HTR-8/SVneo (cell line): Measurements from ENCODE around the gene PSMD13.
"Not testable (repeated sequence)": the region's sequence is repeated elsewhere in the genome, so short reads cannot be mapped to it uniquely, and the experiment has no call there.

Source experiments
- DNase-seq: peaks from one replicate; pipeline ENCODE4 v3.0.0; 2011; ENCODE audit warnings: low spot score, mixed read lengths; ENCODE audit not compliant: insufficient read length
- FAIRE-seq: peaks from 2 replicates; lab custom pipeline; 2011; peaks lifted over from hg19 to GRCh38; lab: Jason Lieb, UNC

PSMD13 gene

GRCh38 chr11:284105-285020, 47.6 kb downstream of the PSMD13 start:
- no peak for DNase-seq

GRCh38 chr11:285021-285893, 48.5 kb downstream of the PSMD13 start:
- DNase-seq (no peak), FAIRE-seq (no peak)

More at GRCh38 chr11:284105-285020, 47.6 kb downstream of the PSMD13 start:
- no peak for FAIRE-seq

- no peak for DNase-seq
- FAIRE-seq = no peak
These were observed 49.1 kb downstream of the PSMD13 start for GRCh38 chr11:285894-286220.

- not testable (repeated sequence) for FAIRE-seq, DNase-seq
These were observed 50.4 kb downstream of the PSMD13 start for GRCh38 chr11:286977-287820.

- DNase-seq = no peak
- FAIRE-seq = no peak
These were observed 51.2 kb downstream of the PSMD13 start for GRCh38 chr11:287821-288477.

GRCh38 chr11:288478-289397, 52.0 kb downstream of the PSMD13 start, which contains the start of gene PGGHG:
Gene PGGHG (plus strand): TSS chr11:289126. CDS start chr11:289817, 691 bp downstream.
- FAIRE-seq (peak; percentile 54), DNase-seq (peak; percentile 81)

GRCh38 chr11:289398-289711, 52.6 kb downstream of the PSMD13 start:
- DNase-seq (no peak), FAIRE-seq (no peak)

GRCh38 chr11:289712-290620, 53.2 kb downstream of the PSMD13 start:
- DNase-seq (no peak), FAIRE-seq (no peak)

- DNase-seq = no peak
- FAIRE-seq = no peak
These were observed 54.0 kb downstream of the PSMD13 start for GRCh38 chr11:290621-291231.

GRCh38 chr11:291281-292210, 54.8 kb downstream of the PSMD13 start:
- no peak for FAIRE-seq
- DNase-seq = no peak

- DNase-seq (no peak), FAIRE-seq (no peak)
These were observed 55.7 kb downstream of the PSMD13 start for GRCh38 chr11:292211-293121.

GRCh38 chr11:293271-293851, 56.6 kb downstream of the PSMD13 start:
- FAIRE-seq (no peak), DNase-seq (no peak)

GRCh38 chr11:293852-294661, 57.3 kb downstream of the PSMD13 start:
- FAIRE-seq (no peak), DNase-seq (no peak)

GRCh38 chr11:294780-295179, 58.0 kb downstream of the PSMD13 start:
- DNase-seq (no peak), FAIRE-seq (no peak)
